GM19035 (cell line): ENCODE results near the gene C19orf73.

ENCODE experiments used
- ATAC-seq: cut with Tn5 transposase; IDR thresholded peaks from one replicate; pipeline ENCODE4 v1.9.1; 2021; ENCODE audit not compliant: unreplicated experiment

C19orf73 gene

DNA sequence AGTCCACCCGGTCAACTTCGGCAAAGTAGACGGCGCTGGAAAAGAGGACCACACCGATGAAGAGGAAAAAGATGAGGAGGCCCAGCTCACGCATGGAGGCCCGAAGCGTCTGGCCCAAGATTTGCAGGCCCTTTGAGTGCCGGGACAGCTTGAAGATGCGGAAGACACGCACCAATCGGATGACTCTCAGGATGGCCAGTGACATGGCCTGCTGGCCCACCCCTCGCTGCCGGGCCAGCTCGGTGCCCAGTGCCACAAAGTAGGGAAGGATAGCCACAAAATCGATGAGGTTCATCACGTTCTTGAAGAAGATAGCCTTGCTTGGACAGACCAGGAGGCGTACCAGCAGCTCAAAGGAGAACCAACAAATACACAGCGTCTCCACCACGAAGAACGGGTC is 48.5 kb downstream of the C19orf73 start:
- no peak for ATAC-seq

- ATAC-seq, result no peak
These were observed 49.9 kb downstream of the C19orf73 start for GRCh38 chr19:49069026-49069425.
